DMS 273 (cell line): ENCODE data around the gene ITGAE.

Experiments used
- DNase-seq: peaks from one replicate; lab custom pipeline; 2025; ENCODE audit not compliant: unreplicated experiment; lab: John Stamatoyannopoulos, UW

ITGAE gene

GRCh38 chr17:3821101-3821500 is 20.1 kb upstream of the ITGAE start:
- DNase-seq = no peak

GRCh38 chr17:3818786-3819185 is 17.8 kb upstream of the ITGAE start:
- DNase-seq = no peak

- no peak for DNase-seq
These were observed 17.0 kb upstream of the ITGAE start for GRCh38 chr17:3817851-3818605.

GRCh38 chr17:3815925-3816324 is 14.9 kb upstream of the ITGAE start:
- DNase-seq = no peak

GRCh38 chr17:3815122-3815521 is 14.1 kb upstream of the ITGAE start:
- DNase-seq = no peak

- DNase-seq = no peak
These were observed 13.4 kb upstream of the ITGAE start for GRCh38 chr17:3814361-3814760.

- DNase-seq = no peak
These were observed 12.2 kb upstream of the ITGAE start for GRCh38 chr17:3813171-3813570.

GRCh38 chr17:3812771-3813170 is 11.8 kb upstream of the ITGAE start:
- no peak for DNase-seq

- DNase-seq = no peak
These were observed 11.3 kb upstream of the ITGAE start for GRCh38 chr17:3812284-3812683.

GRCh38 chr17:3810019-3810418 is 9.0 kb upstream of the ITGAE start:
- no peak for DNase-seq

GRCh38 chr17:3809135-3809534 is 8.1 kb upstream of the ITGAE start:
- DNase-seq = no peak

- DNase-seq = no peak
These were observed 7.7 kb upstream of the ITGAE start for GRCh38 chr17:3808701-3809100.

GRCh38 chr17:3805581-3805980 is 4.6 kb upstream of the ITGAE start:
- DNase-seq = no peak

GRCh38 chr17:3804503-3804931 is 3.5 kb upstream of the ITGAE start:
- no peak for DNase-seq

- no peak for DNase-seq
These were observed 2.3 kb upstream of the ITGAE start for GRCh38 chr17:3803308-3803640.

GRCh38 chr17:3802461-3803307 is 1.7 kb upstream of the ITGAE start:
- no peak for DNase-seq

- no peak for DNase-seq
These were observed 804 bp upstream of the ITGAE start for GRCh38 chr17:3801792-3802191.

GRCh38 chr17:3801347-3801746 is 359 bp upstream of the ITGAE start:
- no peak for DNase-seq

- peak; percentile 10 for DNase-seq
These were observed 1.6 kb downstream of the ITGAE start for GRCh38 chr17:3799181-3799945.

- DNase-seq = no peak
These were observed 2.5 kb downstream of the ITGAE start for GRCh38 chr17:3798273-3799180.

- no peak for DNase-seq
These were observed 4.2 kb downstream of the ITGAE start for GRCh38 chr17:3796822-3797170.
